AG09319 (cell line): ENCODE measurements around the gene ACSS2.
A peak's percentile ranks its signal among the peaks of the same experiment; 100 is the strongest.

Experiments used
- DNase-seq: peaks from one replicate; pipeline ENCODE4 v3.0.0-alpha.2; 2010; ENCODE audit warnings: low read depth; ENCODE audit errors: extremely low read depth
- CTCF ChIP-seq: IDR thresholded peaks from 2 replicates; pipeline ENCODE4 v1.5.1; 2011; ENCODE audit warnings: low read depth, mild to moderate bottlenecking, inconsistent platforms, low read length, moderate library complexity

The ACSS2 gene

GRCh38 chr20:34884260-34884659, 7.8 kb downstream of the ACSS2 start:
- no peak for TF ChIP-seq CTCF

DNA sequence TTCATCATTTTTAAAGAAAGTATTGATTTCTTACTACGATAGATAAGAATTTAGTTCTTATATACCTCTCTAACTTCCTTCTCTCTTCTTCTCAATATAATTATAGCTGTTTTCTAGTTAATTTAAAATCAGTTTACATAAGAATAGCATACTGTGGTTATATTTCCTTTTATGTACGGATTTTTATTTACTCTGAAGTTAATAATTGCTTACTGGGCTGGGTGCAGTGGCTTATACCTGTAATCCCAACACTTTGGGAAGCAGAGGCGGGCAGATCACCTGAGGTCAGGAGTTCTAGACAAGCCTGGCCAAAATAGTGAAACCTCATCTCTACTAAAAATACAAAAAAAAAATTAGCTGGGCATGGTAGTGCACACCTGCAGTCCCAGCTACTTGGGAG, 9.7 kb downstream of the ACSS2 start:
- no peak for TF ChIP-seq CTCF
- no peak for DNase-seq

More at GRCh38 chr20:34884260-34884659, 7.8 kb downstream of the ACSS2 start:
- DNase-seq = no peak

DNA sequence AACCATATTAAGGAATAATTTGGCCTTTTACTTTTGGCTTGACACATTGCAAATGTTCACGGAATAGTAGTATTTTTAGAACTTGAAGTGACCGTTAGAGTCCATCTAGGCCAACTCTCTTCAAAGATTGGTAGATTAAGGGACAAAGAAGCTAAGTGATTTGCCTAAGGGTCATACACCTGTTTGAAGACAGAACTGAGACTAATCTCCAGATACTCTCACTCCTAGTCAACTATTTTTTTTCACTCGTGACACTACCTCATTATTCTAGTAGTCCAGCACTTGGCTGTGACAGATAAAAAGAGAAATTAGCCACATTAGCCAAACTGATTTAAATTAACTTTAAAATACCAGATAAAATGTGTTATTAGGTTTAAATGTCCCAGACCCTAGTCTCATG, 10.6 kb downstream of the ACSS2 start:
- no peak for DNase-seq
- TF ChIP-seq CTCF = no peak

DNA sequence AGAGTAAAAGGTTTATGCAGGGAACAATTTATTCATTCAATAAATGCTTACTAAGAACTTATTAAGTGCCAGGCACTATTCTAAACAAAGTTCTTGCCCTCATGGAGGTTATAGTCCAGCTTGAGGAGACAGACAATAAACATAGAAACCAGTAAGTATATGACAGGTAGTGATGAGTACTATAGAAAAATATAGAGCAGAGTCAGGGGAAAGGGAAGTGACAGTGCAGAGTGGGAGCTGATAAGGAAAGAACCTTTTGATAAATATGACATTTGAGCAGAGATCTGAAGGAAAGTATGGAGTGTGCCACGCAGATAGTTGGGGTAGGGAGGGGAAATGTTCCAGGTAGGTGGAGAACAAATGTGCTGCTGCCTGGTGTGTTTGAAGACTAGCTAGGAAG, 12.1 kb downstream of the ACSS2 start:
- no peak for DNase-seq
- TF ChIP-seq CTCF = no peak

DNA sequence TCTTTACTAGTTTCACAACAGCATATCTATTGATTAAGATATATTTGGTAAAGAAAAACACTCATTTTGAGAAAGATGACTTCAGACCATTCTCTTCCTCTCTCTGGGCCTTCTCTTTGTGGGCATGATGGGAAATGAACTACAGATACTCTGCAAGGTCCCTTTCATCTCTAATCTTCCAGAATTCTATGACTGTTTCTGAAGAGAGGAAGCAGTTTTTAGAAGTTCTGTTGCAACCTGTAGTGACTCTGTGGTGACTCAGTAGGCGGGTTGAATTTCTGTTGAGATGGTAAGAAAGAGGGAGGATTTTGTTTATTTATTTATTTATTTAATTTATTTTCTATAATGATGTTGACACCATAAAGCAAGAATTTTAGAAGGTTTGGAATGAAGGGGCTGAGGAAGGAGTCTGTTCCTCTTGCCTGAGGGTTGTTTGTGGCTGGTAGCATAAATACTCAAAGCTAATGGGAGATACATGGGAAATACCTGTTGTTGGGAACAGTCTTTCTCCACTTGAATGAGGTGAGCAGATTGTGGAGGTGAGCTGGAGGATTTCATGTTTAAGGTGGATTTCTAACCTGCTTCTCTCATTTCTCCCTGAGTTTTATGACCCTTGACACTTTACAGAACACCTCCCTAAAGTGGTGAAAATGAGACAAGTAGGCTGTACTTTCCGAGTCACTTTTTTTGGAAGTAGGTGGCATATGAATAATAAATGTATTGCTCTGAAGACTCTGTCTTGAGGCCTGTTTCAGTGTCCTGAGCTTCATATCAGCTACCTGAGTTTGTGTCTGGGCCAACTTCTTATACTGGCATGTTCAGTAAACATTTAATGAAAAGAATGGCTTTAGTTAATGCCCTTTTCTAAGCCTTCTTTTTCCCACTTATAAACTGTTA, 15.0 kb downstream of the ACSS2 start:
- peak; percentile 46 for DNase-seq
- TF ChIP-seq CTCF = no peak

DNA sequence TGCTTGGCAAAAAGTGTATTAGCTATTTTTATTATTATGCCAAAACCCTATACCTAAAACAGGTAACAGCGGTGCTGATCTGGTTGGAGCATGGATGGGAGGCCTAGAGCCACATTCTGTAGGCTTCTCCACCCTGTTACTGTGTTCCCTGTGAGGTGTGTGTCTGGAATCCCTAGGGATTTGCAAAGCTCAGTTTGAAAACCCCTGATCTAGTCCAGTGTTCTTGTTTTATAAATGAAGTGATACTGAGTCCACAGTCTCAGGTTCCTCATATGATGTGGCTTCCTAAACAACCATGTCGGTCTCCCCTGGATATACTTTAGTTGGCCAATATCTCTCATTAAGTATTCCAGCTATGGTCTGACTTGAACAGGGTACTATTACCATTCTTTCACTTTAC, 16.3 kb downstream of the ACSS2 start:
- TF ChIP-seq CTCF = no peak
- no peak for DNase-seq

GRCh38 chr20:34894723-34895122, 18.3 kb downstream of the ACSS2 start:
- no peak for DNase-seq
- TF ChIP-seq CTCF = no peak
